HG02642 (cell line): ENCODE results near the gene SPAAR.

ENCODE experiments used
- ATAC-seq: cut with Tn5 transposase; IDR thresholded peaks from one replicate; pipeline ENCODE4 v1.9.1; 2021; ENCODE audit warnings: mild to moderate bottlenecking; ENCODE audit not compliant: unreplicated experiment, poor library complexity

Gene SPAAR

DNA sequence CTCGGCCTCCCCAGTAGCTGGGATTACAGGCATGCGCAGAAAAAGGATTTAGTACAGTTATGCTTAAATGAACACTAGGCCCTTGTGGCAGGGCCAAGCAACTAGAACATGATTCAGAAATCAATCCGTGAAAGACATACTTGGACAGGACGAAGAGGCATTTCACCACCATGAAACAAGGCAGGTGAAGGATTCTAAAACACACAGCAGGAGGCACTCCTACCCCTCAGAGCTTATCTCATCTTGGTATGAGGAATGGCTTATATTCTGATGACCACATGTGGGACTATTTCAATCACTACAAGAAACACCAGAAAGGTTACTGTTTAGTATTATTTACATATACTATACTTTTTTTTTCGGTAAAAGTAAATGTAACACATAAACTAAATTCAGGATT, 33.0 kb downstream of the SPAAR start:
- ATAC-seq = no peak

DNA sequence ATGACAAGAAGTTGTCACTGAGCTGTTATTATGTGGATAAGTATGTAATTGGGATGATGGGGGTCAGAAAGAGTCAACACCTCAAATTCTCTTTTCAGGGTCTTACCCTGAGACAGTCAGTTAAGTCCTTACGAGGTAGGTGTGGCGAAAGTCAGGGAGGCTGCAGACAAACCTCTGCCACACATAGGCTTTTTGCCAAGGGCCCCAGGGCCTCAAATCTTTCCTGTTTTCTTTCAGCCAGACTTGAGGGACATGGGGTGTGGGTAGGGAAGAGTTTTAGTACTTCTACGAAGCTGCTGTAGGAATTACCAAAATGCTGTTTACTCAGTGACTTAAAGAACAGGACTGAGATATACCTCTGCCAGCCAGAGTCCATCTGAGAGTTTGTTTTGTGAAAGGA, 34.9 kb downstream of the SPAAR start:
- no peak for ATAC-seq

DNA sequence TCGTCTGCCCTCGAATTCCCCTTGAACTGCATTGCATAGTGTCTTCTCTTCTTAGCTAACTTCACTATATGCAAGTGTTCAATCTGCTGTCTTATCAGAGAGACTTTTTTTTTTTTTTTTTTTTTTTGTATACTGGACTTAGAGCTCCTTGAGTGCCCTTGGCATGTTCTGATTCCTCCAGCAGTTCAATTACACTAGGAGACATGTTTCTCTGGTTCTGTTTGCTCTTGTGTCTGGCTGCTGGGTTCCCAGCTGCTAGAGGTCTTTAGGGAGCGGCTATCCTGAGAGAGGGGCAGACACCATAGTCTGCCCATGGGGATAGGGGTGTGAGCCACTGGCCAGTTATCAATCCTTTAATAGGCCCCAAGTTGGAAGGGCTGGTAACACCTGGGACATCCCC, 35.6 kb downstream of the SPAAR start:
- ATAC-seq = no peak

DNA sequence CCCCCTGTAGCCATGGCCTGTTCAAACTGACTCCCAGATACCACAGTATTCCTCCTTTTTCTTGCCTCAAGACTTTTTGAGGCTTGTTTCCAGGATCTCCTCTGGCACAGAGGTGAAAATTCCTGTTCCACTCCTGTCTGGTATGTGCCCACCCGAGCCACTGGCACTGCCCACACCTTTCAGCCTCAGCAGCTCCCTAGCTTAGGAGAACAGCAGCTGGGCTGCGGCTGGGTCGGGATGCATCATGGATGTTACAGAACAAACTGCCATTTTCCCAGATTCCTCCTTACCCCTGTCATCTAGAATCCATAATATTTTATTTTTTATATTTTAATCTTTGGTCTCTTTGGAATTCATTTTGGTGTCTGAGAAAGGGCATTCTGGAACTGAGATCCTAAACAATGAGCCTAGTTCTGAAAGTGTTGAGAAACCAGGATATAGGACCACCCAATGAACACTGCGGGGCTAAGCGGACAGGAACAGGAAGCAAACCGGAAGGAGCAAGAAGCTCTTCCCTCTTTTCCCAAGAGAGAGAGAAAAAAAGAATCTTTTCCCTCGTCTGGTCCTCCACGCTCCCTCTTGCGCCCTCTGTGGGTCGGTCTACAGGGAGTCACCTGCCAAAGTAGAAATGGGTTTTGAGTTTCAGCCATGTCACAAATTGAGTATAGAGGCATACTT, 36.2 kb downstream of the SPAAR start:
- ATAC-seq = no peak

DNA sequence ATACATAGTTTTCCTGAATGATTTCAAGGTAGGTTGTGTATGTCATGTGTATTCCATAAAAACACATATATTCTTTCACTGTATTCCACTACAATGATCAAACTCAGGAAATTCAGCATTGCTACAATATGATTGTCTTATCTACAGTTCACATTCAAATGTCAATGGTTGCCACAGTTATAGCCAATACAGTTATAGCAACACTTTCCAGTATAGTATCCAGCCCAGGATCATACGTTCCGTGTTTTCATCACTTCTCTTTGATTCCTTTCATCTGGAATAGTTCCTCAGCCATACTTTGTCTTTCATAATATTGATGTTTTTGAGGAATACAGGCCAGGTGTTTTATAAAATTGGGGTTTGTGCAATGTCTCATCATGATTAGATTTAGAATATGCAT, 39.2 kb downstream of the SPAAR start:
- no peak for ATAC-seq

DNA sequence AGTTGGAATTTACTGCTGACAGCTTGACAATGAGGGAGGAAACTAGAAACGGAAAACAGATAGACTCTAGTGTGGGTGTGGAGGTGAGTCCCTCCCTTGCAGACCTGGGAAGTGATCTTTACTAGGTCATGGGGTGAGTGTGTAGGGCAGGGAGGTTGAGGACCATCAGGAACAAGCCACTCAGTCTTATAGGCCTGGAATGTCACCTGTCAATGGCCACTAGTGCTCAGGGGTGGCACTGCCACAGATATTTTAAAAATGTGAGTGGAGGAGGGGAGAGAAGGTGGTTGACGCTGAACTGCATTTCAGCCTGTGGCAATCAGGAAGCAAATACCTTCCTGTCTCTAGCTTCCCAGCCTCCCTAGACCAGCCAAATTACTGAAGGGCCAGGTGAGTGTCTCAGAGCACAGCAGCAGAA, 39.6 kb downstream of the SPAAR start:
- no peak for ATAC-seq

DNA sequence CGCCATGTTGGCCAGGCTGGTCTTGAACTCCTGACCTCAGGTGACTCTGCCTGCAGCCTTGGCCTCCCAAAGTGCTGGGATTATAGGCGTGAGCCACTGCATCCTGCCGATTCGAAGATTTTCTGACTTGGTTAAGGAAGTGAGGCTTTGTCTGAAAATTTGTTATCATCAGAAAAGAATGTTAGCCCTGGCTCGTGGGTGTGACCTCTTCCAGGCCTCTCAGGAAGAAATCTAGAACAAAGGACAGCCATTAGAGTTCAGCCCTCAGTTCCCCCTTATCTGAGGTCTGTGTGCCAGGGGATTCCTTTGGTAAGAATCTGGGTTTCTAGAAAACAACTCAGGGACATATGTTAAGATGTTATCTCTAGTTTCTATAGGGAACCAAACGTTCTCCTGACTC, 42.4 kb downstream of the SPAAR start:
- no peak for ATAC-seq

DNA sequence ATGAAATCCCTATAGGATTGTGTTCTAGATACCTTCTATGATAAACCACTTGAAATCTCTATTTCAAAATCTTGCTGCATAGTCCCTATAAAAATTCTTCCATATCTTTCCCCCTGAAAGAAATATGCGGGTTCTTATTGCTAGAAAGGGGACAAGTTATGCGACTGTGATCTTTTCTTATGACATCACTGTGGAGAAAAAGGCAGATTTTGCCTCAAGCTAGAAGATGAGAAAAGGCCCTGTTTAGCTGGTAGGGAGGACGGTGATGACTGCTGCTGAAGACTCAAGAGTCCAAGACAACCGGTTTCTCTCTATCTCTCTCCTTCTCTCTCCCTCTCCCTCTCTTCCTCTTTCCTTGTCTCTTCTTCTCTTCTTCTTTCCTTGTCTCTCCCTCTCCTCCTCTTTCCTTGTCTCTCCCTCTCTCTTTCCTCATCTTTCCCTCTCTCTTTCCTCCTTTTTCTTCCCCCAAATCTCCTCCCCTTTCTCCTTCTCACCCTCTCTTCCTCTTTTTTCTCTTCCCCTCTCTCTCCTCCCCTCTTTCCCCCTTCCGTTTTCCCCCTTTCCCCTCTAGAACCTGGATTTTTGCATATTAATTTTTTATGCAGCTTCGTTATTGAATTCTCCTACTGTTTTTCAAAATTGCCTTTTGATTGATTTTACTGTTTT, 43.4 kb downstream of the SPAAR start:
- no peak for ATAC-seq

DNA sequence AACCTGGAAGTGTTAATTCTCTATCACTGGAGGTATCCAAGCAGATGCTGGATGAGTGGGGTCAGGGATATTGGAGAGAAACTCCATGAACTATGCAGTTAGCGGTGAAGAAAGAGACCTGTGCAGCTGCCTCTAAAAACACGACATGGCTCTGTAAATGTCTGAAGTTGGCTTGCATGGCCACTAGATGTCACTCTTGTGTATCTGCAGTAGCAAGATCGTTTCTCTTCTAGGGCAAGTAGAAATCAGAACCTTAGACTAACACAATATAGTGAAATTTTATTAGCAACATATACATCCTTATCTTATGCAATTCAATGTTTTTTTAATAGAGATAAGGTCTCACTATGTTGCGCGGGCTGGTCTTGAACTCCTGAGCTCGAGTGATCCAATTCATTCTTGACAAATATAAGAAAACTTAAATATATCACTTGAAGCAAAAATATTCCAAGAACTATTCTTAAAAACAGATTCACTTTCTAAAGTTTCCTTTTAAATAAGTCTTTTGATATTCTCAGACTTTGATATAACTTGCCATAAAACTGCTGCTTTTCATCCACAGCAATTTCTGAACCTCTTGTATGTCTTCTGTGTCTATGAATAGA, 45.8 kb downstream of the SPAAR start:
- ATAC-seq = no peak

DNA sequence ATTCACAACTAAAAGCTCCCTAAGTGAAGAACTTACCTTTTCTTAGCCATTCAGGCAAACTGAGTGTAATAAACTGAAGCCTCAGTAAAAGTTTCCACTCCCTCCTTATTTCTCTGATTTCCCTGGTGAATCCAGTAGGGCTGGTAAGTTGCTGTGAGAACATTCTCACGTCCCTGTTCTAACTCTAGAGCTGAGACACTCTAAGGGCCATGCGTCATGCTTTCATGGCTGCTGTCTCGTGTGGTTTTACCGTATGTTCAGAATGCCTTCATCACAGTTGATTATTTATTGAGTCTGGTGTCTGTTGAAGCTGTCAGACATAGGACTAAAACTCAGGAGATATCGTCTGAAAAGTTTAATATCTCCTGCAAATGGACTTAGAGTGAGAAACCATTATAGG, 47.4 kb downstream of the SPAAR start:
- no peak for ATAC-seq

DNA sequence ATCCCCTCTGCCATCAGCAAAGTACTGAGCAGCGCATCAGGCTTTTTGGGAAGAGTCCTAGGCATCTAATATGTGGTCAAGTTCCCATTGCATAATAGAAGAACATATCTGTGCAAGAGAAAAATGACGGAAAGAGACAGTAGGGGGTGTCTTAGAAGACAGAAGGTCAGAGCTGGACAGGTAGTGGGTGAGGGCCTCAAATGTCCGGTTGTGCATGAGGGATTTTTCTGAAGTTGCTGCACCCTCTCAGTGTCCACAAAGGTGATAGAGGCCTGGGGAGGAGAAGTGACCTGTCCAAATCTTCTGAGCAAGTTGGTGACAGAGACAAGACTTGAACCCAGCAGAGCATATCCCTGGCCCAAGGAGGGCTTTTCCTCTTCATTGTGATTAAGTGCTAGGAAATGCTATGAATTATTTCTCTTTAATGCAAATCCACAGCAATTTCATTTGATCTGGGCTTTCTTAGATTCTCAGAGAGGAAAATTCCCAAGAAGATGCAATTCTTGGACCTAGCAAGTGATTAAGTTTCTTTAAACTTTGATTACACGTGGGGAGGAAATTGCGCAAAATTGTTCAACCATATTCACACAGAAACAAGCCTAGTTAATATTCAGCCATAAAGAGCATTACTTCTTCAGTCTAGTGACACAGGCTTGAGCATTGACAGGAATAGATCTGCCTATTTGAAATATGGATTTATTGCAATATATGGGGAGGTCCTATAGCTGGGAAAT, 49.0 kb downstream of the SPAAR start, which contains the start of gene OR2S2:
Gene OR2S2, minus strand, starts transcription at position 51 of the 734 bp plus-strand sequence. CDS start 56 bp downstream, outside the sequence.
- ATAC-seq = no peak

DNA sequence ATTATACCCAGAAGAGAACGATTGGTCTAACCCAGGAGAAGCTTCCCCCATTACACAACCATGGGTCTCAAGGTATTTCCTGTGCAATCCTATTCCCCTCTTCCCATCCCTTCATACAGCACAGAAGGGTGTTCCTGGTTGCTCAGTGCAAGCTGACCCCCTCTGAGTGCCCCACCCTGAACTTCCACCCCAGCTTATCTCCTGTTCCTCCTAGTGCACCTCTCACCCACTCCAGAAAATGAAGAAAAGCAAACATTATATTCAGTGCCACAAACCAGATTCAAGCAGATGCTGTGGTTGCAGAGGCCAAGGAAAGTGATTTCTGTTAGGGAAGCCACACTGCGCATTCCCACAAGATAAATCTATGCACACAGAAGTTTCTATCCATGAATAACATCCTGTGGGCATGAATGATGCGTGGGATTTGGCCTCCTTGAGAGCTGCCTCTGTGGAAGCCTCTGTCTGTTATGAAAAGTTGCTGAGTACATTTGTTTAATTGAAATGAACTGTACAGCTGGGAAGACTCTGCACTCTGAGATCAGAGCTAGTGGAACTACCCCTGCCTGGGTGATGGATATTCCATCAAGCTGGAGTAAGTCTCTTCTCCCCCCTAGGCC, 50.9 kb downstream of the SPAAR start:
- ATAC-seq = no peak
